Osteoblast (primary cell): ENCODE data around the gene ARMC9. TPM values are rescaled to one million over a fixed set of nuclear protein-coding genes. Genes with fewer than 3 reads are reported as not detected.

ENCODE experiments used
- DNase-seq: peaks from one replicate; pipeline ENCODE4 v3.0.0; 2011; ENCODE audit warnings: low spot score, mixed read lengths; ENCODE audit not compliant: insufficient read length; ENCODE audit errors: missing footprints
- H2AFZ ChIP-seq: 2 replicates; pipeline ENCODE4 v1.6.0; 2011; ENCODE audit warnings: mild to moderate bottlenecking, low read length
- H3K27ac ChIP-seq: 2 replicates; pipeline ENCODE4 v1.5.1; 2011; ENCODE audit warnings: mild to moderate bottlenecking, low read depth, low read length, moderate library complexity
- H3K27me3 ChIP-seq: 2 replicates; pipeline ENCODE4 v1.6.0; 2012; ENCODE audit warnings: mild to moderate bottlenecking, control low read depth, inconsistent platforms, low read length, moderate library complexity; ENCODE audit not compliant: insufficient read depth
- H3K36me3 ChIP-seq: 2 replicates; pipeline ENCODE4 v1.5.1; 2011; ENCODE audit warnings: mild to moderate bottlenecking, low read length, control low read depth, moderate library complexity; ENCODE audit not compliant: insufficient read depth
- H3K4me1 ChIP-seq: 2 replicates; pipeline ENCODE4 v1.5.1; 2011; ENCODE audit warnings: mild to moderate bottlenecking, low read length, control low read depth, moderate library complexity; ENCODE audit not compliant: insufficient read depth
- H3K4me2 ChIP-seq: 2 replicates; pipeline ENCODE4 v1.6.0; 2011; ENCODE audit warnings: mild to moderate bottlenecking, low read length; ENCODE audit not compliant: insufficient read depth
- H3K4me3 ChIP-seq: fragments of 200-600 bp; sonication (generic); 3 replicates; pipeline ENCODE4 v1.5.1; 2012; ENCODE audit warnings: mild to moderate bottlenecking, low read length, inconsistent platforms; ENCODE audit not compliant: insufficient read depth
- H3K79me2 ChIP-seq: 2 replicates; pipeline ENCODE4 v1.6.0; 2012; ENCODE audit warnings: mild to moderate bottlenecking, low read length, control low read depth, inconsistent platforms; ENCODE audit not compliant: insufficient read depth
- H3K9me3 ChIP-seq: 2 replicates; pipeline ENCODE4 v1.5.1; 2011; ENCODE audit warnings: low read depth, low read length, control low read depth
- H4K20me1 ChIP-seq: 2 replicates; pipeline ENCODE4 v1.6.0; 2012; ENCODE audit warnings: mild to moderate bottlenecking, low read length, control low read depth; ENCODE audit not compliant: insufficient read depth
- CTCF ChIP-seq: IDR thresholded peaks from 2 replicates; pipeline ENCODE4 v1.5.1; 2011; ENCODE audit warnings: mild to moderate bottlenecking, low read depth, low read length, moderate library complexity; ENCODE audit errors: extremely low read depth
- total RNA-seq: library from RNA; depleted of rRNA; stranded (reverse); fragments of >200 nt; gene quantifications from 2 replicates; pipeline ENCODE4 v1.2.3, GENCODE V29; 2012

ARMC9 gene
- total RNA-seq, 1 donor = 221 TPM

- no peaks in the 10 kb centered on the region for H3K9me3 ChIP-seq
- H3K36me3 ChIP-seq = peaks cover 32% of the 10 kb centered on the region
- H2AFZ ChIP-seq = no peak overlapping the region
- H3K4me3 ChIP-seq = no peak overlapping the region
- DNase-seq = no peak
- H3K4me2 ChIP-seq = no peak overlapping the region
- no peaks in the 10 kb centered on the region for H3K27me3 ChIP-seq
- no peaks in the 10 kb centered on the region for H4K20me1 ChIP-seq
- peaks cover 44% of the 10 kb centered on the region for H3K4me1 ChIP-seq
- no peaks in the 10 kb centered on the region for H3K79me2 ChIP-seq
- peak overlapping the region; percentile 21 for H3K27ac ChIP-seq
- TF ChIP-seq CTCF = no peak
These were observed 34.9 kb upstream of the ARMC9 start for GRCh38 chr2:231163414-231164095.

GRCh38 chr2:231167745-231168459 lies 30.5 kb upstream of the ARMC9 start:
- peak overlapping the region; percentile 24 for H3K27ac ChIP-seq

GRCh38 chr2:231168460-231169139 lies 29.8 kb upstream of the ARMC9 start:
- TF ChIP-seq CTCF = no peak
- no peaks in the 10 kb centered on the region for H3K9me3 ChIP-seq
- H3K27me3 ChIP-seq = no peaks in the 10 kb centered on the region
- no peaks in the 10 kb centered on the region for H4K20me1 ChIP-seq
- H3K4me1 ChIP-seq = peaks cover 14% of the 10 kb centered on the region
- no peak overlapping the region for H2AFZ ChIP-seq
- H3K27ac ChIP-seq = peak overlapping the region; percentile 24
- DNase-seq = no peak
- peaks cover 54% of the 10 kb centered on the region for H3K36me3 ChIP-seq
- no peak overlapping the region for H3K4me2 ChIP-seq
- no peak overlapping the region for H3K4me3 ChIP-seq
- H3K79me2 ChIP-seq = no peaks in the 10 kb centered on the region

More at GRCh38 chr2:231167745-231168459, 30.5 kb upstream of the ARMC9 start:
- H3K36me3 ChIP-seq = peaks cover 56% of the 10 kb centered on the region
- H3K4me3 ChIP-seq = no peak overlapping the region
- H3K9me3 ChIP-seq = no peaks in the 10 kb centered on the region
- DNase-seq = no peak
- no peaks in the 10 kb centered on the region for H3K79me2 ChIP-seq
- no peaks in the 10 kb centered on the region for H3K27me3 ChIP-seq
- peaks cover 20% of the 10 kb centered on the region for H3K4me1 ChIP-seq
- TF ChIP-seq CTCF = no peak
- H3K4me2 ChIP-seq = no peak overlapping the region
- H4K20me1 ChIP-seq = no peaks in the 10 kb centered on the region
- H2AFZ ChIP-seq = no peak overlapping the region

- H3K36me3 ChIP-seq = peaks cover 48% of the 10 kb centered on the region
- no peaks in the 10 kb centered on the region for H3K79me2 ChIP-seq
- H4K20me1 ChIP-seq = no peaks in the 10 kb centered on the region
- H2AFZ ChIP-seq = no peak overlapping the region
- H3K4me2 ChIP-seq = no peak overlapping the region
- no peak for DNase-seq
- H3K4me1 ChIP-seq = peaks cover 14% of the 10 kb centered on the region
- no peak for TF ChIP-seq CTCF
- peak overlapping the region; percentile 17 for H3K27ac ChIP-seq
- no peak overlapping the region for H3K4me3 ChIP-seq
- no peaks in the 10 kb centered on the region for H3K9me3 ChIP-seq
- no peaks in the 10 kb centered on the region for H3K27me3 ChIP-seq
These were observed 28.9 kb upstream of the ARMC9 start for GRCh38 chr2:231169488-231169887.
